Activated naive CD8-positive, alpha-beta T cell treated with anti-CD3 and anti-CD28 coated beads for 36 hours (primary cell): ENCODE data around the gene C3orf38. TPM values are rescaled to one million over a fixed set of nuclear protein-coding genes. Genes with fewer than 3 reads are reported as not detected.
A peak's percentile ranks its signal among the peaks of the same experiment; 100 is the strongest.

Experiments
- DNase-seq: peaks from one replicate; pipeline ENCODE4 v3.0.0; 2021
- H3K27ac Mint-ChIP-seq: one replicate; pipeline ENCODE4 v1.8.0; 2022; ENCODE audit warnings: mild to moderate bottlenecking, moderate library complexity, mixed read lengths
- H3K27me3 Mint-ChIP-seq: one replicate; pipeline ENCODE4 v1.8.0; 2022; ENCODE audit warnings: mild to moderate bottlenecking, mixed read lengths
- H3K36me3 Mint-ChIP-seq: one replicate; pipeline ENCODE4 v1.8.0; 2021; ENCODE audit warnings: mild to moderate bottlenecking, mixed read lengths
- H3K4me1 Mint-ChIP-seq: one replicate; pipeline ENCODE4 v1.8.0; 2021; ENCODE audit warnings: mixed read lengths
- H3K4me3 Mint-ChIP-seq: one replicate; pipeline ENCODE4 v1.8.0; 2022; ENCODE audit warnings: mild to moderate bottlenecking, moderate library complexity, mixed read lengths
- H3K9me3 Mint-ChIP-seq: one replicate; pipeline ENCODE4 v1.8.0; 2022; ENCODE audit warnings: mixed read lengths
- total RNA-seq, 2 experiments: library from RNA; stranded (reverse); gene quantifications; one replicate each; pipeline ENCODE4 v1.2.3, GENCODE V29; 2021

The C3orf38 gene
- total RNA-seq, 2 experiments from 2014 or later = 21.4 to 24.1 TPM

DNA sequence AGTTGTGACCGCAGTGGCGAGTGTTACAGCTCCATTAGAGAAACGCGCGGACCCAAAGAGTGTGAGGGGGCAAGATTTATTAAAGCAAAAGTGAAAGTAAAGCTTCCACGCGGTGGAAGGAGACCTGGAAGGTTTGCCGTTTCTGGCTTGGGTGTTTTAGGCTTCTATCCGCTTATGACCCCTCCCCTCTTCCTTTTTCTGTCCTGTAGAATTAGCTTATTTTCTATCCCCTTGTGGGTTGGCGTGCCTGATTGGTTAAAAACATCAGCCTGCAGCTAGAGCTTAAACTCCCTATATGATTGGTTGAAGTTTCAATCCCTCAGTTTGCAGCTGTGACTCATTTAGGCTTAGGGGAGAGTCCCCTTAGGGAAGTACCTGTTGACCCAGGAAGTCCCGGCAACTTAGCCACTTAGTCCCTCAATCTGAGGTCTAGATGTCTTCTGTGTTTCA lies 39.6 kb downstream of the C3orf38 start:
- H3K4me1 Mint-ChIP-seq = peaks cover 7% of the 10 kb centered on the region
- no peaks in the 10 kb centered on the region for H3K27me3 Mint-ChIP-seq
- H3K4me3 Mint-ChIP-seq = no peak overlapping the region
- peaks cover 8% of the 10 kb centered on the region for H3K36me3 Mint-ChIP-seq
- H3K9me3 Mint-ChIP-seq = peaks cover 22% of the 10 kb centered on the region
- peak overlapping the region; percentile 63 for H3K27ac Mint-ChIP-seq
- peak; percentile 11 for DNase-seq

DNA sequence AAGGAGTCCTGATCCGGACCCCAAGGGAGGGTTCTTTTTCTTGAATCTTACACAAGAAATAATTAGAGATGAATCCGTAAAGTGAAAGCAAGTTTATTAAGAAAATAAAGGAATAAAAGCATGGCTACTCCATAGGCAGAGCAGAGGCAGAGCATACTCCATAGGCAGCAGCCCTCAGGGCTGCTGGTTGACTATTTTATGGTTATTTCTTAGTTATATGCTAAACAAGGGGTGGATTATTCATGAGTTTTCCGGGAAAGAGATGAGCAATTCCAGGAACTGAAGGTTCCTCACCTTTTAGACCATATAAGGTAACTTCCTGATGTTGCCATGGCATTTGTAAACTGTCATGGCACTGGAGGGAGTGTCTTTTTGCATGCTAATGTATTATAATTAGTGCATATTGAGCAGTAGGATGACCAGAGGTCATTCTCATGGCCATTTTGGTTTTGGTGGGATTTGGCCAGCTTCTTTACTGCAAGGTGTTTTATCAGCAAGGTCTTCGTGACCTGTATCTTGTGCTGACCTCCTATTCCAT lies 42.2 kb downstream of the C3orf38 start:
- Mint-ChIP-seq H3K27me3 (peaks cover 2% of the 10 kb centered on the region), H3K9me3 (peaks cover 11% of the 10 kb centered on the region), H3K36me3 (peaks cover 4% of the 10 kb centered on the region), H3K4me1 (peaks cover 11% of the 10 kb centered on the region), H3K27ac (no peak overlapping the region), H3K4me3 (no peak overlapping the region)
- DNase-seq = no peak

DNA sequence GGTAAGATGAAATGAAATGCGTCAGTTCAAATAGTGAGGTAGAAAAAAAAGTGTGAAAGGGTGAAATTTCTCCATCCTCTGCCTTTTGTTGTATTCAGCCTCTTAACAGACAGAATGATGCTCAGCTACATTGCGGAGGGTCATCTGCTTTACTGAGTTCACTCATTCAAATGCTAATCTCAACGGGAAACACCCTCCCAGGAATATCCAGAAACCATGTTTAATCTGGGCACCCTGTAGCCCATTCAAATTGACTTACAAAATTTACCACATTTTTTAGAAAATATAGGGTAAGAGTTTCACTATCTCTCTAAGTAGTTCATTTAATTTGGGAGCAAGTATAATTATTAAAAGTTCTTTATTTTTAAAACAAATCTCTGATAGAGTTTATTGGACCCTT lies 42.9 kb downstream of the C3orf38 start:
- DNase-seq = no peak
- Mint-ChIP-seq H3K4me3 (no peak overlapping the region), H3K9me3 (peaks cover 10% of the 10 kb centered on the region), H3K4me1 (peaks cover 11% of the 10 kb centered on the region), H3K27me3 (peaks cover 5% of the 10 kb centered on the region), H3K27ac (no peak overlapping the region), H3K36me3 (peaks cover 4% of the 10 kb centered on the region)

DNA sequence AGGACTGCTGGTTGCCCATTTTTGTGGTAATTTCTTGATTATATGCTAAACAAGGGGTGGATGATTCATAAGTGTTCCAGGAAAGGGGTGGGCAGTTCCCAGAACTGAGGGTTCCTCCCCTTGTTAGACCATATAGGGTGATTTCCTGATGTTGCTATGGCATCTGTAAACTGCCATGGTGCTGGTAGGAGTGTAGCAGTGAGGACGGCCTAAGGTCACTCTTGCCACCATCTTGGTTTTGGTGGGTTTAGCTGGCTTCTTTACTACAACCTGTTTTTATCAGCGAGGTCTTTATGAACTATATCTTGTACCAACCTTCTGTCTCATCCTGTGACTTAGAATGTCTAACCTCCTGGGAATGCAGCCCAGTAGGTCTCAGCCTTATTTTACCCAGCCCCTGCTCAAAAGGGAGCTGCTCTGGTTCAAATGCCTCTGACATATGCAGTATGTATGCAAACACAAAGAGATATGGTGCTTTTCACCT lies 46.2 kb downstream of the C3orf38 start:
- peaks cover 4% of the 10 kb centered on the region for H3K4me1 Mint-ChIP-seq
- H3K27ac Mint-ChIP-seq = no peak overlapping the region

DNA sequence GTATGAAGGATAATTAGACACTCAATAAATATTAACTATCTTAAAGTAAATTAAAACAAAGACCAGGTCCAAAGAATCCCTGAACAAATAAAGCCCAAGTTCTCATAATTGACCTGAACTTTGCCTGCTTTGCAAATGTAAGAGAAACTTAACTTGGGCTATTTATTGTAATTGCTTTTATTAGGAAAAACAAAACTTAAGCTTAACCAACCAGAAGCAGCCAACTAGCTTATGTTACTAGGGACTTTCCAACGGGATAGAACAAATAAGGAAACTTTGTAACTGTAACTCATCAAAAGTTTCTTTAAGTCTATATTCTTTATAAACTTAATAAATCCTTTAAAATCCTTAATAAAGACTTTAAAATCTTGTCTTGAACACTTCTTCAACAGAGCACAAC lies 48.4 kb downstream of the C3orf38 start:
- no peak for DNase-seq
- Mint-ChIP-seq H3K9me3 (no peaks in the 10 kb centered on the region), H3K36me3 (no peaks in the 10 kb centered on the region), H3K27ac (no peak overlapping the region), H3K4me1 (peaks cover 4% of the 10 kb centered on the region), H3K4me3 (no peak overlapping the region), H3K27me3 (peaks cover 9% of the 10 kb centered on the region)

More for the DNA sequence above, 46.2 kb downstream of the C3orf38 start:
- H3K36me3 Mint-ChIP-seq = no peaks in the 10 kb centered on the region
- H3K4me3 Mint-ChIP-seq = no peak overlapping the region
- H3K9me3 Mint-ChIP-seq = no peaks in the 10 kb centered on the region
- H3K27me3 Mint-ChIP-seq = peaks cover 5% of the 10 kb centered on the region
- DNase-seq = peak; percentile 36

DNA sequence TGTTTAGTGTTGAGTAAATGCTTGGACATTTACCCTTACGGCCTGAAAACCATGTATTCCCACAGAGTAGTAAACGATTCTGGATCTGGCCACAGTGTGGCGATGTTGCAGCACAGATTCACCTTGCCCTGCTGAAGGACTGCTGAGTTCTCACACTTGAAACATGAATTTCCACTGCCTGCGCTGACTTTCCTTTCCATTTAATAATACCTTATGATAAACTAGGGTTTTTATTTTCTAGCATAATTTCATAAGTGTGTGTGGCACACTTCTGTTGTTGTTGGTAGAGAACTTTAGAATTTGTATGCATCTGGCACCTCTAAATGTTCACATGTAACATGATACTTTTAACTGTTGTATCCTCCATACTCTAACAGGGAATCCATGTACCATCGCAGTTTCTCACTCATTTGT lies 53.9 kb downstream of the C3orf38 start:
- no peaks in the 10 kb centered on the region for H3K4me1 Mint-ChIP-seq
- no peak overlapping the region for H3K27ac Mint-ChIP-seq
- peaks cover 4% of the 10 kb centered on the region for H3K27me3 Mint-ChIP-seq
- H3K36me3 Mint-ChIP-seq = no peaks in the 10 kb centered on the region
- H3K4me3 Mint-ChIP-seq = no peak overlapping the region
- H3K9me3 Mint-ChIP-seq = no peaks in the 10 kb centered on the region
- peak; percentile 43 for DNase-seq

Other genes with a start within 250 kb of the C3orf38 start
- 10 to 100 TPM; 69.8 to 75.4 TPM for gene CGGBP1, start 91.0 kb upstream of the C3orf38 start, total RNA-seq
- gene ZNF654, start 90.7 kb upstream of the C3orf38 start, total RNA-seq = 10 to 100 TPM; 16.2 to 17.2 TPM